GM12873 (cell line): ENCODE data around the gene RHOH.

Experiments used
- CTCF ChIP-seq: IDR thresholded peaks from 2 replicates; pipeline ENCODE4 v1.5.1; 2012; ENCODE audit warnings: low read depth, mild to moderate bottlenecking, moderate library complexity, low read length, control low read depth; ENCODE audit not compliant: insufficient read depth; ENCODE audit errors: missing control alignments

RHOH gene

GRCh38 chr4:40281913-40282312 lies 85.1 kb downstream of the RHOH start:
- no peak for TF ChIP-seq CTCF

- no peak for TF ChIP-seq CTCF
Measured at GRCh38 chr4:40283413-40283812, 86.6 kb downstream of the RHOH start.

- peak; percentile 8 for TF ChIP-seq CTCF
Measured at GRCh38 chr4:40283968-40284367, 87.1 kb downstream of the RHOH start.

- no peak for TF ChIP-seq CTCF
Measured at GRCh38 chr4:40285692-40286091, 88.9 kb downstream of the RHOH start.

- TF ChIP-seq CTCF: no peak
Measured at GRCh38 chr4:40288566-40288965, 91.7 kb downstream of the RHOH start.

- no peak for TF ChIP-seq CTCF
Measured at GRCh38 chr4:40289366-40290188, 92.7 kb downstream of the RHOH start.

- no peak for TF ChIP-seq CTCF
Measured at GRCh38 chr4:40292313-40292759, 95.5 kb downstream of the RHOH start.
